Stomach (tissue), 9 donors: ENCODE data around the gene DPF3. TPM values are rescaled to one million over a fixed set of nuclear protein-coding genes. Genes with fewer than 3 reads are reported as not detected.

Source experiments
- DNase-seq, 2 donors: peaks; one replicate each; pipeline versions ENCODE4 v3.0.0 to v3.0.0-alpha.2; 2013 to 2019
- H3K27ac ChIP-seq, 5 donors: fragments of 200-600 bp in 4 of 5; sonication (generic) in 4 of 5; one replicate each; pipeline ENCODE4 v1.5.1; 2013 to 2019; ENCODE audit warnings: mild to moderate bottlenecking in 1 of 5, moderate library complexity in 1 of 5
- H3K27me3 ChIP-seq, 3 donors: fragments of 200-600 bp; sonication (generic); one replicate each; pipeline ENCODE4 v1.5.1; 2017 to 2019; ENCODE audit warnings: mixed run types in 1 of 3
- H3K36me3 ChIP-seq, 4 donors: fragments of 200-600 bp; sonication (generic); 1 replicate in 3 of 4; 2 replicates in 1 of 4; pipeline ENCODE4 v1.5.1; 2016 to 2019
- H3K4me1 ChIP-seq, 4 donors: fragments of 200-600 bp; sonication (generic); one replicate each; pipeline ENCODE4 v1.5.1; 2016 to 2019
- H3K4me3 ChIP-seq, 4 donors: fragments of 200-600 bp; sonication (generic) in 3 of 4; one replicate each; pipeline ENCODE4 v1.5.1; 2016 to 2019; ENCODE audit warnings: mild to moderate bottlenecking in 1 of 4
- H3K9me3 ChIP-seq, 4 donors: fragments of 200-600 bp; sonication (generic); one replicate each; pipeline ENCODE4 v1.5.1; 2016 to 2019
- CTCF ChIP-seq, 7 experiments: fragments of 450-650 bp in 4 of 7; fragments of 200-600 bp in 3 of 7; sonication (generic) in 3 of 7; IDR thresholded peaks; one replicate each; pipeline ENCODE4 v1.5.1; 2016 to 2019; ENCODE audit warnings: antibody characterized with exemption in 7 of 7, control low read depth in 2 of 7, mild to moderate bottlenecking in 1 of 7
- EP300 ChIP-seq: sonication (generic); formaldehyde crosslinking; IDR thresholded peaks from one replicate; pipeline ENCODE4 v1.6.1; 2017; ENCODE audit warnings: antibody characterized with exemption
- POLR2A ChIP-seq, 4 donors: fragments of 450-650 bp; IDR thresholded peaks; one replicate each; pipeline ENCODE4 v1.6.1; 2016; ENCODE audit warnings: antibody characterized with exemption in 4 of 4, control low read depth in 2 of 4, mild to moderate bottlenecking in 1 of 4, moderate library complexity in 1 of 4
- POLR2AphosphoS5 ChIP-seq, 3 donors: sonication (generic); formaldehyde crosslinking; IDR thresholded peaks; one replicate each; pipeline ENCODE4 v1.6.1; 2016; ENCODE audit warnings: antibody characterized with exemption in 3 of 3
- WGBS, 5 donors: extraction: QIAGEN DNeasy Blood & Tissue Kit in 3 of 5; methylation state at CpG; one replicate each; pipeline versions ENCODE4 v1.1.5 to v1.1.7; 2013 to 2018; 5-methylcytosine and 5-hydroxymethylcytosine counted together
- intact Hi-C: fragments of 100-400 bp; cut with DNase I; formaldehyde crosslinking; loops from one replicate; pipeline ENCODE4 v1.15.1; 2023; ENCODE audit warnings: low total_unique reads
- polyA plus RNA-seq, 3 donors: library from polyadenylated mRNA; stranded (reverse); fragments of 200-250 nt; gene quantifications; one replicate each; pipeline ENCODE4 v1.2.3, GENCODE V29; 2013
- total RNA-seq, 5 donors: library from RNA; depleted of rRNA; stranded (reverse); fragments of >200 nt; gene quantifications; one replicate each; pipeline versions ENCODE4 v1.1.0 to v1.2.3, GENCODE V29; 2014 to 2016
- donor health status: healthy with polysubstance abuse.
- donor health status: Bipolar disorder and iron deficiency.
- donor health status: healthy.

Gene DPF3
- total and polyA plus RNA-seq, 8 donors, result 0.20 to 113 (median 3.7) TPM

DNA sequence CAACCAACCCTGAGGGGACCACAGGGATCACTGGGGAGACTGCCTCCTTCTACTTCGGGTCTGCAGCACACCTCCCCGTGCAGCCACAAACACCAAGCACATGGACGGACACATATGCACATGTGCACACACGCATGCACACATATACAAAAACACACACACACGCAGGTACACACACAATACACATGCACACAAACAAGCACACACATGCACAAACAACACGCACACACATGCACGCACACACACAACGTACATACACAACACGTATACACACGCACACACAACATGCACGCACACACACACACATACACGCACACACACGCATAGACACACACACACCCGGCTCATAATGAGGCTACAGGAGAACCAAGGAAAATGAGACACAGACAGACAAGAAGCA lies 203.6 kb downstream of the DPF3 start:
- no peak for TF ChIP-seq POLR2AphosphoS5 (IDR thresholded peaks at IDR 0.05)
- TF ChIP-seq EP300, result no peak
- no peak for TF ChIP-seq CTCF (IDR thresholded peaks at IDR 0.05)
- TF ChIP-seq POLR2A (IDR thresholded peaks at IDR 0.05), result no peak
- 86 to 95% (median 93%) methylated on average over 14 of the region's 14 CpGs for WGBS, 5 donors

GRCh38 chr14:72688990-72689671 lies 204.8 kb downstream of the DPF3 start:
- Histone ChIP-seq H3K36me3 (peaks cover 0 to 14% (median 0%) of the 10 kb centered on the region in 4 donors), H3K27ac (no peak overlapping the region), H3K27me3 (no peaks in the 10 kb centered on the region), H3K4me1 (no peaks in the 10 kb centered on the region), H3K9me3 (no peaks in the 10 kb centered on the region), H3K4me3 (no peak overlapping the region)
- 63 to 75% (median 71%) methylated on average over 14 to 15 of the region's 15 CpGs for WGBS, 5 donors
- DNase-seq, result no peak
- intact Hi-C loops, result no loop called here
- TF ChIP-seq POLR2AphosphoS5 (IDR thresholded peaks at IDR 0.05), result no peak
- TF ChIP-seq POLR2A (IDR thresholded peaks at IDR 0.05), result no peak
- TF ChIP-seq EP300, result no peak
- TF ChIP-seq CTCF (IDR thresholded peaks at IDR 0.05), result no peak

More for the DNA sequence above, 203.6 kb downstream of the DPF3 start:
- Histone ChIP-seq H3K36me3 (peaks cover 0 to 14% (median 0%) of the 10 kb centered on the region in 4 donors), H3K9me3 (no peaks in the 10 kb centered on the region), H3K4me3 (no peak overlapping the region), H3K27me3 (no peaks in the 10 kb centered on the region), H3K27ac (no peak overlapping the region), H3K4me1 (no peaks in the 10 kb centered on the region)
- intact Hi-C loops, result no loop called here
- no peak for DNase-seq

- DNase-seq, result no peak
- no peaks in the 10 kb centered on the region for H3K4me1 ChIP-seq
- no peak for TF ChIP-seq EP300
- TF ChIP-seq POLR2AphosphoS5 (IDR thresholded peaks at IDR 0.05), result no peak
- no peak for TF ChIP-seq POLR2A (IDR thresholded peaks at IDR 0.05)
- no peak for TF ChIP-seq CTCF (IDR thresholded peaks at IDR 0.05)
- no peaks in the 10 kb centered on the region for H3K27me3 ChIP-seq
- 71 to 84% (median 78%) methylated on average over 2 of the region's 2 CpGs for WGBS, 5 donors
- H3K36me3 ChIP-seq, result peaks cover 0 to 8% (median 0%) of the 10 kb centered on the region in 4 donors
- H3K27ac ChIP-seq, result no peak overlapping the region
- no peak overlapping the region for H3K4me3 ChIP-seq
- intact Hi-C loops, result no loop called here
- H3K9me3 ChIP-seq, result no peaks in the 10 kb centered on the region
Observed at GRCh38 chr14:72686832-72687231, 207.1 kb downstream of the DPF3 start.

DNA sequence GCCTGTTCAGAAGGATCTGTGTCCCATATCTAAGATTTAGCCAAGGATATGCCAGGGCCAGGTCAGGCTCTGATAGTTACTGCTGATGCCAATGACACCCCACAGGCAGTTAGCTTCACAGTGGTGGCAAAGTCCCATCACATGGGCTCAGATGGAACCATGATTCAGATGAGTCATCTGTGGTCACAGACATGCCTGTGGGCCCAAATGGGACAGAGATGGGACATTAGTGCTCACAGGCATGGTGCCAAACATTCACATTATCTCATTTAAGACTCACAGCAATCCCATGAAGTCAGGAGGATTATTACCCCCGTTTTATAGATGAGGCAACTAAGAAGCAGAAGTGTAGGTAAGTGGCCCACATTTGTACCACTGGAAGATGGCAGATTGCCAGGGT lies 207.8 kb downstream of the DPF3 start:
- WGBS, 5 donors, result 65 to 100% (median 71%) methylated on average over 1 of the region's 1 CpG
- H3K27me3 ChIP-seq, result no peaks in the 10 kb centered on the region
- DNase-seq, result no peak
- H3K36me3 ChIP-seq, result peaks cover 0 to under 1% (median 0%) of the 10 kb centered on the region in 4 donors
- no peaks in the 10 kb centered on the region for H3K9me3 ChIP-seq
- intact Hi-C loops, result no loop called here
- H3K4me3 ChIP-seq, result no peak overlapping the region
- no peak overlapping the region for H3K27ac ChIP-seq
- TF ChIP-seq CTCF (IDR thresholded peaks at IDR 0.05) (no peak), EP300 (no peak), POLR2AphosphoS5 (IDR thresholded peaks at IDR 0.05) (no peak), POLR2A (IDR thresholded peaks at IDR 0.05) (no peak)
- H3K4me1 ChIP-seq, result no peaks in the 10 kb centered on the region
